Coronary artery (tissue), 2 donors: ENCODE data around the gene KCNB1.
A peak's percentile ranks its signal among the peaks of the same experiment; 100 is the strongest.

Experiments
- DNase-seq: peaks from one replicate; pipeline ENCODE4 v3.0.0-alpha.2; 2017; ENCODE audit warnings: low spot score
- H3K27ac ChIP-seq, 2 donors: fragments of 200-600 bp; sonication (generic); one replicate each; pipeline ENCODE4 v1.5.1; 2016 to 2019
- H3K4me3 ChIP-seq: fragments of 200-600 bp; sonication (generic); 2 replicates; pipeline ENCODE4 v1.5.1; 2016; ENCODE audit warnings: mild to moderate bottlenecking, moderate library complexity
- TF ChIP-seq, protein P1 (sequence below): fragments of 200-600 bp; sonication (generic); IDR thresholded peaks from one replicate; pipeline ENCODE4 v1.5.1; 2019; ENCODE audit warnings: antibody characterized with exemption

The KCNB1 gene

DNA sequence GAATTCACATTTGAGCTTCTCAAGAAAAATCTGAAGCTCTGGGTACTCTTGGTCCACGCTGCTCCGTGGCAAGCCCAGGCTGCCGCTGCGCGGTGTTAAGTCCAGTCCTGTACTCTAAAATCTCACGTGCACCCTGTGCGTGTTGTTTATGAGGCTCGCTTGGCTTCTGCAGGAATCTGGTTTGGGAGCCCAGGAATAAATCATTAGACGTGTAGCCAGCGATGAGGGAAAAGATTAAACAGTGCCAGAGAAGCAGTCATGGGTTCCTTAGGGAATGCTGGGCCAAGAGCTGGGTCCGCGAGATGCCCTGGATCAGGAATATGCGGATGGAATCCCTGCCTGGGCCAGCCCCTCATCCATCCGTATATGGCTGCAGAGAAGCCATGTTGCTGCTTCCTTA is 87.3 kb downstream of the KCNB1 start:
- Histone ChIP-seq H3K4me3 (peak overlapping the region; percentile 20), H3K27ac (peak overlapping the region; percentile 67 to 76)
- TF ChIP-seq, protein P1, sequence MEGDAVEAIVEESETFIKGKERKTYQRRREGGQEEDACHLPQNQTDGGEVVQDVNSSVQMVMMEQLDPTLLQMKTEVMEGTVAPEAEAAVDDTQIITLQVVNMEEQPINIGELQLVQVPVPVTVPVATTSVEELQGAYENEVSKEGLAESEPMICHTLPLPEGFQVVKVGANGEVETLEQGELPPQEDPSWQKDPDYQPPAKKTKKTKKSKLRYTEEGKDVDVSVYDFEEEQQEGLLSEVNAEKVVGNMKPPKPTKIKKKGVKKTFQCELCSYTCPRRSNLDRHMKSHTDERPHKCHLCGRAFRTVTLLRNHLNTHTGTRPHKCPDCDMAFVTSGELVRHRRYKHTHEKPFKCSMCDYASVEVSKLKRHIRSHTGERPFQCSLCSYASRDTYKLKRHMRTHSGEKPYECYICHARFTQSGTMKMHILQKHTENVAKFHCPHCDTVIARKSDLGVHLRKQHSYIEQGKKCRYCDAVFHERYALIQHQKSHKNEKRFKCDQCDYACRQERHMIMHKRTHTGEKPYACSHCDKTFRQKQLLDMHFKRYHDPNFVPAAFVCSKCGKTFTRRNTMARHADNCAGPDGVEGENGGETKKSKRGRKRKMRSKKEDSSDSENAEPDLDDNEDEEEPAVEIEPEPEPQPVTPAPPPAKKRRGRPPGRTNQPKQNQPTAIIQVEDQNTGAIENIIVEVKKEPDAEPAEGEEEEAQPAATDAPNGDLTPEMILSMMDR, result no peak
- DNase-seq, result no peak

DNA sequence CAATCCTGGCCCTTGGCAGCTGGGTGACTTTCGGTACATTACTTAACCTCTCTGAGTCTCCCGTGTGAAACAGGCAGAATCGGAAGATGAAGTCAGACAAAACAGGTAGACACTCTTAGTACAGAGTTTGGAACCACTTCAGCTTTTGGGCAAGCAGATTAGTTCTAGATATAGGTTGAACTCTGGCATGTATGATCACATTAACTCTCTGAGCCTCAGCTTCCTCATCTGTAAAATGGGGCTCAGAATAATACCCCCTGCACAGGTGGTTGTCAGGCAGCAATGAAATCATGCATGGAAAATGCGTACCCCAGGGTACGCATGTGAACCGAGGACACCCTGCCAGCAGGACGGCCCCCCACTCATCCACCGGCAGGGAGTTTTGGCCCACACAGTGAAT is 87.7 kb downstream of the KCNB1 start:
- TF ChIP-seq, protein P1, result no peak
- Histone ChIP-seq H3K4me3 (peak overlapping the region; percentile 20), H3K27ac (peak overlapping the region; percentile 67 to 76)
- DNase-seq, result no peak

DNA sequence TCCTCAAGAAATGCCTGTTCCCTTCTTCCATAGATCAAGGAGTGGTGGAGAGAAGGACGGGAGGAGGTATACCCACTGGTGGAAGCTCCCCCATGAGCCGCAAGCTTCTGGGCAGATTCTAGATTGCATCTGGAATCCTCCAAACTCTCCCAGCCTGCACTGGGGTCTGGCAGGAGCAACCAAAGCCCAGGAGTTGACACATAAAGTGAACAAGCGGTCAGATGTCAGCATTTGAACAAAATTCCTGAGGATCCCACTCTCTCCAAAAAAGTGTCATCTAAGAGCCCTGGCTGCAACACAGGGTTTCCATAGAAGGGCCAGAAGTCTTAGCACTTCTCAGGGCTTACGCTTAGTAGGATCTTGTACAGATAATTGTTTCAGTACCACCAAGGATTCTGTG is 88.2 kb downstream of the KCNB1 start:
- DNase-seq, result no peak
- H3K4me3 ChIP-seq, result no peak overlapping the region
- H3K27ac ChIP-seq, result peak overlapping the region in 1 of 2 donors; percentile 67
- TF ChIP-seq, protein P1, result no peak

DNA sequence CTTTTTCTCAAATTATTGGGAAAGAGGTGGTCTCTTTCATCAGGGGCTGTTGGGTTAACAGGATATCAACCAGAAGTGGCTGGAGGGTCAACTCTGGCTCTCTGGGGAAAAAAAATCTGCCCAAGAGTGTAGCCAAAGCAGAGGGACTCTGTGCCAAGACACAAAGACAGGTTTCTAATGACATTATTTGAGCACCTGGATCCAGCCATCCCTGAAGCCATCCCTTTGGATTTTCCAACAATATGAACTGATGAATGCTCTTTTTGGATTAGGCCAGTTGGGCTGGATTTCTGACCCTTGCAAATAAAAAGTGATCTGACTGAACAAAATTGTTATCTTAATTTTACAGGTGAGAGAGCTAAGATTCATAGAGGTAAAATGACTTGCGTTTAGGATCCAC is 88.7 kb downstream of the KCNB1 start:
- H3K27ac ChIP-seq, result no peak overlapping the region
- H3K4me3 ChIP-seq, result no peak overlapping the region
- DNase-seq, result no peak
- TF ChIP-seq, protein P1, result no peak

DNA sequence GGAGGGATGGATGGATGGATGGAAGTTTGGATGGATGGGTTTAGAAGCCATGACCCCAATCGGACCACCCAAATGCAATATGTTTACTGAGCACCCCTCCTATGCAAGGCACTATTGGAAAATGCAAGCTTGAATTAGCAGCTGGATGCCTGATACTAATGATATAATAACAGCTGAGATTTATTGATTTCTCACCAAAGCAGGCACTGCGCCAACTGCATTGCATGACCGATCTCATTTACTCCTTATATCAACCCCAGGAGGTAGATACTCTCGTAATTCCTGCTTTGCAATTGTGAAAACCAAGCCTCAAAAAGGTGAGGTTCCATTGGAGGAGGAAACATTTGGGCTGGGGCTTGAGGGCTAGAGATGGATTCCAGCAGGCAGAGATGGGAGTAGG is 89.7 kb downstream of the KCNB1 start:
- no peak for DNase-seq
- no peak overlapping the region for H3K27ac ChIP-seq
- TF ChIP-seq, protein P1, result no peak
- H3K4me3 ChIP-seq, result no peak overlapping the region

DNA sequence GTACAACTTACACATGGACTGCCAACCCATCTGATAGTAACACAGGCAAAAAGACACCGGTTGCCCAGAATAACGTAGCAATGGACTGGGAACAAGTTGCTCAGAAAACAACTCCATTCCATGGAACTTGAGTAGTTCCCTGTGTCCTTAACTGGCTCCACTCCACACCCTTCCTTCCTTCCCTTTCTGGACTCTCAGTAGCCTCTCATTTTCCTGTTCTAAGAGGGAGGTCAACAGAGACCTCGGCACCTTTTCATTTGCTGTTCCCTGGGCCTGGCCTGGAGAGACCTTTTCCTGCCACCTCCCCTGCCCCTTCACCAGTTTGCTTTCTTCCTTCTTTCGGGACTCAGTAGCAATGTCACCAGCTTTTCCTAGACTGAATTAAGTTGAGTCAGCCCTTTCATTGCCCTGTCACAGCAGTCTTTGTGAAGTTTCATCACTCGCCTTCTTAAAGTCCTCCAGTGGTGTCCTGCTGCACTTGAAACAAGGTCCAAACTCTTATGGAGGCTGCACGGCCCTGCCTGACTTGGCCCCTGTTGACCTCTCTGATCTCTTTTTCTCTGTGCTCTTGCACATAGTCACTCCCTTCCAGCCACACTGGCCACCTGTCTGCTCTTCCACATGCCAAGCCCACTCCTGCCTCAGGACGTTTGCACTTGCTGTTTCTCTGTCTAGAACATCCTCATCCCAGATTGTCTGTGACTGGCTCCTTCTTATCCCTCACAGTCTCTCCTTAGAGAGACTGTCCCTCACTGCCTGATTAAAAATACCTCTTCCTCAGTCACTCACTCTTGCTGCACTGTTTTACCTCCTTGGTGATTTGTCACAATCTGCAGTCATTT is 90.8 kb downstream of the KCNB1 start:
- Histone ChIP-seq H3K4me3 (no peak overlapping the region), H3K27ac (no peak overlapping the region)
- TF ChIP-seq, protein P1, result no peak
- DNase-seq, result no peak

DNA sequence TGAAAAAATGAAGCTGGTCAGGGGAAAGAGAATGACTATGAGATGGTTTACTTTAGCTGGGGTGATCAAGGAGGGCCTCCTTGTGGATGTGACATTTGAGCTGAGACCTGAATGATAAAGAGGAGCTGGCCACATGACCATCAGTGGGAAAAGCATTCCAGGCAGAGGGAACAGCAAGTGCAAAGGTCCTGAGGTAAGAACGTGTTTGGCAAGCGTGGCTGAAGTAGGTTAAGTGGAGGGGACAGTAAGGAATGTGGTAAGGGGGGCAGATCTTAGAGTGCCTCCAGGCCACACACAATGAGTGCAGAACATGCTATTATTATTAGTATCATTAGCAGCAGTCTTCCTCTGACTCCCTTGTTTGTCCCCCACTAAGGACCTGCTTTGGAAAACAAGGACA is 92.6 kb downstream of the KCNB1 start:
- DNase-seq, result no peak
- no peak overlapping the region for H3K4me3 ChIP-seq
- TF ChIP-seq, protein P1, result no peak
- H3K27ac ChIP-seq, result no peak overlapping the region
